HUES48 (cell line): Measurements from ENCODE around the gene PAK6.

ENCODE experiments used
- H3K27ac ChIP-seq: one replicate; pipeline ENCODE4 v1.7.0; 2013; ENCODE audit warnings: low read depth, low read length, inconsistent platforms
- H3K27me3 ChIP-seq: 2 replicates; pipeline ENCODE4 v1.6.1; 2013; ENCODE audit warnings: mild to moderate bottlenecking, low read length; ENCODE audit not compliant: control insufficient read depth, insufficient read depth
- H3K36me3 ChIP-seq: 2 replicates; pipeline ENCODE4 v1.6.1; 2013; ENCODE audit warnings: low read length; ENCODE audit not compliant: control insufficient read depth, insufficient read depth
- H3K4me1 ChIP-seq: 2 replicates; pipeline ENCODE4 v1.6.1; 2013; ENCODE audit warnings: mild to moderate bottlenecking, low read length; ENCODE audit not compliant: control insufficient read depth, insufficient read depth
- H3K4me3 ChIP-seq: 2 replicates; pipeline ENCODE4 v1.5.1; 2013; ENCODE audit warnings: mild to moderate bottlenecking, low read depth, low read length
- H3K9ac ChIP-seq: 2 replicates; pipeline ENCODE4 v1.6.1; 2013; ENCODE audit warnings: mild to moderate bottlenecking, low read depth, low read length, moderate library complexity
- H3K9me3 ChIP-seq: 2 replicates; pipeline ENCODE4 v1.6.1; 2013; ENCODE audit warnings: low read length; ENCODE audit not compliant: control insufficient read depth, insufficient read depth

Gene PAK6

GRCh38 chr15:40306371-40306770, 67.5 kb downstream of the PAK6 start:
- H3K36me3 ChIP-seq: no peaks in the 10 kb centered on the region
- H3K4me1 ChIP-seq: peaks cover 34% of the 10 kb centered on the region
- H3K9me3 ChIP-seq: no peaks in the 10 kb centered on the region
- peaks cover 13% of the 10 kb centered on the region; the same call in 1 of the 2 replicates for H3K27me3 ChIP-seq
- no peak overlapping the region for H3K4me3 ChIP-seq
- H3K9ac ChIP-seq: no peak overlapping the region
- no peak overlapping the region for H3K27ac ChIP-seq

- H3K9ac ChIP-seq: no peak overlapping the region
- no peaks in the 10 kb centered on the region for H3K9me3 ChIP-seq
- H3K27ac ChIP-seq: no peak overlapping the region
- no peak overlapping the region for H3K4me3 ChIP-seq
- H3K4me1 ChIP-seq: peaks cover 30% of the 10 kb centered on the region
- no peaks in the 10 kb centered on the region for H3K36me3 ChIP-seq
- peaks cover 18% of the 10 kb centered on the region; the same call in 1 of the 2 replicates for H3K27me3 ChIP-seq
These were observed 68.0 kb downstream of the PAK6 start for GRCh38 chr15:40306908-40307307.

- Histone ChIP-seq H3K27ac (no peak within 1 kb of the TSS), H3K27me3 (peaks cover 19% of the 10 kb centered on the region; the same call in 1 of the 2 replicates), H3K4me1 (peaks cover 27% of the 10 kb centered on the region), H3K9me3 (no peaks in the 10 kb centered on the region), H3K36me3 (no peaks in the 10 kb centered on the region), H3K9ac (no peak within 1 kb of the TSS), H3K4me3 (no peak within 1 kb of the TSS; the same call in 1 of the 2 replicates)
These were observed 68.8 kb downstream of the PAK6 start, which contains the start of gene PLCB2 for GRCh38 chr15:40307421-40308211. TSS of gene PLCB2 (minus strand) at chr15:40307935. CDS start at chr15:40307672, 263 bp downstream.

GRCh38 chr15:40309344-40309862, 70.5 kb downstream of the PAK6 start:
- Histone ChIP-seq H3K27me3 (peaks cover 19% of the 10 kb centered on the region; the same call in 1 of the 2 replicates), H3K9ac (no peak overlapping the region), H3K4me3 (no peak overlapping the region)

GRCh38 chr15:40310001-40310959, 71.4 kb downstream of the PAK6 start:
- no peaks in the 10 kb centered on the region for H3K9me3 ChIP-seq
- H3K27ac ChIP-seq: no peak overlapping the region
- no peaks in the 10 kb centered on the region for H3K36me3 ChIP-seq
- no peak overlapping the region for H3K9ac ChIP-seq
- H3K4me3 ChIP-seq: no peak overlapping the region
- peaks cover 27% of the 10 kb centered on the region for H3K4me1 ChIP-seq
- peaks cover 19% of the 10 kb centered on the region; the same call in 1 of the 2 replicates for H3K27me3 ChIP-seq

More at GRCh38 chr15:40309344-40309862, 70.5 kb downstream of the PAK6 start:
- Histone ChIP-seq H3K36me3 (no peaks in the 10 kb centered on the region), H3K27ac (no peak overlapping the region), H3K9me3 (no peaks in the 10 kb centered on the region), H3K4me1 (peaks cover 27% of the 10 kb centered on the region)

GRCh38 chr15:40310993-40311392, 72.1 kb downstream of the PAK6 start:
- H3K9me3 ChIP-seq: no peaks in the 10 kb centered on the region
- no peak overlapping the region for H3K27ac ChIP-seq
- peaks cover 19% of the 10 kb centered on the region; the same call in 1 of the 2 replicates for H3K27me3 ChIP-seq
- H3K36me3 ChIP-seq: no peaks in the 10 kb centered on the region
- H3K4me1 ChIP-seq: peaks cover 27% of the 10 kb centered on the region
- H3K9ac ChIP-seq: no peak overlapping the region
- no peak overlapping the region for H3K4me3 ChIP-seq

- Histone ChIP-seq H3K4me1 (peaks cover 16% of the 10 kb centered on the region), H3K27ac (no peak overlapping the region), H3K9ac (no peak overlapping the region), H3K9me3 (no peaks in the 10 kb centered on the region), H3K4me3 (no peak overlapping the region), H3K27me3 (peaks cover 19% of the 10 kb centered on the region; the same call in 1 of the 2 replicates), H3K36me3 (no peaks in the 10 kb centered on the region)
These were observed 73.7 kb downstream of the PAK6 start for GRCh38 chr15:40312370-40313158.

GRCh38 chr15:40313531-40314398, 74.9 kb downstream of the PAK6 start:
- peaks cover 19% of the 10 kb centered on the region; the same call in 1 of the 2 replicates for H3K27me3 ChIP-seq
- no peaks in the 10 kb centered on the region for H3K36me3 ChIP-seq
- no peak overlapping the region for H3K27ac ChIP-seq
- H3K9me3 ChIP-seq: no peaks in the 10 kb centered on the region
- H3K9ac ChIP-seq: no peak overlapping the region
- peaks cover 9% of the 10 kb centered on the region for H3K4me1 ChIP-seq
- H3K4me3 ChIP-seq: no peak overlapping the region

- no peak overlapping the region for H3K4me3 ChIP-seq
- no peaks in the 10 kb centered on the region for H3K36me3 ChIP-seq
- H3K27me3 ChIP-seq: peaks cover 19% of the 10 kb centered on the region; the same call in 1 of the 2 replicates
- no peak overlapping the region for H3K9ac ChIP-seq
- H3K27ac ChIP-seq: no peak overlapping the region
- no peaks in the 10 kb centered on the region for H3K4me1 ChIP-seq
- no peaks in the 10 kb centered on the region for H3K9me3 ChIP-seq
These were observed 75.9 kb downstream of the PAK6 start for GRCh38 chr15:40314723-40315276.
